SIG-M5 (cell line): ENCODE measurements around the gene PARD3B.

Source experiments
- DNase-seq: peaks from one replicate; lab custom pipeline; 2025; lab: John Stamatoyannopoulos, UW

PARD3B gene

GRCh38 chr2:204590063-204590462 lies 44.8 kb downstream of the PARD3B start:
- no peak for DNase-seq

GRCh38 chr2:204591225-204591624 lies 46.0 kb downstream of the PARD3B start:
- DNase-seq, result no peak

- no peak for DNase-seq
These were observed 58.8 kb downstream of the PARD3B start for GRCh38 chr2:204604061-204604460.

GRCh38 chr2:204608237-204608939 lies 63.1 kb downstream of the PARD3B start:
- no peak for DNase-seq

- no peak for DNase-seq
These were observed 65.8 kb downstream of the PARD3B start for GRCh38 chr2:204611017-204611631.

- DNase-seq, result no peak
These were observed 66.5 kb downstream of the PARD3B start for GRCh38 chr2:204611764-204612163.

GRCh38 chr2:204613635-204614034 lies 68.4 kb downstream of the PARD3B start:
- DNase-seq, result no peak

- no peak for DNase-seq
These were observed 70.2 kb downstream of the PARD3B start for GRCh38 chr2:204615456-204615855.

GRCh38 chr2:204625135-204625534 lies 79.9 kb downstream of the PARD3B start:
- DNase-seq, result no peak

- DNase-seq, result no peak
These were observed 83.8 kb downstream of the PARD3B start for GRCh38 chr2:204628926-204629712.

- DNase-seq, result no peak
These were observed 87.1 kb downstream of the PARD3B start for GRCh38 chr2:204632410-204632809.

GRCh38 chr2:204634564-204634963 lies 89.3 kb downstream of the PARD3B start:
- DNase-seq, result no peak

- no peak for DNase-seq
These were observed 90.2 kb downstream of the PARD3B start for GRCh38 chr2:204635478-204635877.

- no peak for DNase-seq
These were observed 93.4 kb downstream of the PARD3B start for GRCh38 chr2:204638471-204639194.

GRCh38 chr2:204643326-204643725 lies 98.1 kb downstream of the PARD3B start:
- DNase-seq, result no peak

- DNase-seq, result no peak
These were observed 99.9 kb downstream of the PARD3B start for GRCh38 chr2:204645018-204645773.

- DNase-seq, result no peak
These were observed 102.4 kb downstream of the PARD3B start for GRCh38 chr2:204647626-204648025.

- DNase-seq, result no peak
These were observed 105.3 kb downstream of the PARD3B start for GRCh38 chr2:204650611-204651010.

- no peak for DNase-seq
These were observed 106.8 kb downstream of the PARD3B start for GRCh38 chr2:204652063-204652462.

GRCh38 chr2:204654669-204655068 lies 109.4 kb downstream of the PARD3B start:
- DNase-seq, result no peak

- no peak for DNase-seq
These were observed 109.8 kb downstream of the PARD3B start for GRCh38 chr2:204655101-204655500.

GRCh38 chr2:204655626-204656025 lies 110.4 kb downstream of the PARD3B start:
- no peak for DNase-seq
